K562 (cell line): Measurements from ENCODE around the gene URM1. TPM values are rescaled to one million over a fixed set of nuclear protein-coding genes. Genes with fewer than 3 reads are reported as not detected.

Source experiments
- CCAR2 ChIP-seq: fragments of 200-400 bp; formaldehyde crosslinking; IDR thresholded peaks from 2 replicates; pipeline ENCODE4 v1.6.1; 2017; ENCODE audit warnings: mild to moderate bottlenecking, low read depth, low read length
- ETS2 ChIP-seq: IDR thresholded peaks from 2 replicates; pipeline ENCODE4 v1.6.1; 2016; ENCODE audit warnings: borderline replicate concordance, missing genetic modification characterization, mild to moderate bottlenecking, moderate library complexity, missing compliant biosample characterization; ENCODE audit not compliant: poor library complexity, severe bottlenecking
- HMGN3 ChIP-seq: IDR thresholded peaks from 2 replicates; pipeline ENCODE4 v1.6.1; 2011; ENCODE audit warnings: borderline replicate concordance, low read depth, mild to moderate bottlenecking, mixed read lengths, low read length; ENCODE audit not compliant: insufficient read length; ENCODE audit errors: extremely low read depth
- IRF9 ChIP-seq: fragments of 450-650 bp; IDR thresholded peaks from 2 replicates; pipeline ENCODE4 v1.6.1; 2016; ENCODE audit warnings: missing biosample characterization, missing genetic modification characterization
- MEIS2 ChIP-seq: fragments of 450-650 bp; IDR thresholded peaks from 2 replicates; pipeline ENCODE4 v1.6.1; 2014; ENCODE audit warnings: mild to moderate bottlenecking; ENCODE audit not compliant: partially characterized antibody
- NEUROD1 ChIP-seq: fragments of 150-350 bp; IDR thresholded peaks from 2 replicates; pipeline ENCODE4 v1.6.1; 2014; ENCODE audit warnings: borderline replicate concordance, low read length, low read depth; ENCODE audit not compliant: partially characterized antibody
- NFXL1 ChIP-seq: fragments of 450-650 bp; formaldehyde crosslinking; IDR thresholded peaks from 2 replicates; pipeline ENCODE4 v1.4.0; 2021; ENCODE audit warnings: mild to moderate bottlenecking
- NR1H2 ChIP-seq: sonication (generic); formaldehyde crosslinking; IDR thresholded peaks from 2 replicates; pipeline ENCODE4 v1.4.0; 2020; ENCODE audit warnings: mild to moderate bottlenecking, missing genetic modification reagents
- SAP30 ChIP-seq: fragments of 200-600 bp; sonication (generic); IDR thresholded peaks from 2 replicates; pipeline ENCODE4 v1.6.1; 2012; ENCODE audit warnings: borderline replicate concordance, low read depth, mild to moderate bottlenecking, moderate library complexity, low read length, control low read depth, inconsistent platforms; ENCODE audit not compliant: insufficient read depth, poor library complexity, severe bottlenecking
- TEAD4 ChIP-seq, 2 experiments: sonication (generic) in 1 of 2; formaldehyde crosslinking in 1 of 2; IDR thresholded peaks; 2 replicates each; pipeline versions ENCODE4 v1.6.1 to v1.8.0; 2012 to 2022; ENCODE audit warnings: borderline replicate concordance in 1 of 2, inconsistent platforms in 1 of 2, low read length in 1 of 2, mild to moderate bottlenecking in 1 of 2, missing genetic modification reagents in 1 of 2
- ZBTB12 ChIP-seq: fragments of 250-450 bp; sonication (Bioruptor Pico); IDR thresholded peaks from 2 replicates; pipeline ENCODE4 v1.4.0; 2020
- ZNF197 ChIP-seq: fragments of 200-800 bp; sonication (Bioruptor generic); IDR thresholded peaks from 2 replicates; pipeline ENCODE4 v1.6.1; 2016; ENCODE audit warnings: low read depth, missing genetic modification characterization, missing compliant biosample characterization
- ZNF316 ChIP-seq: fragments of 450-650 bp; IDR thresholded peaks from 2 replicates; pipeline ENCODE4 v1.6.1; 2016
- ZNF740 ChIP-seq, 3 experiments: fragments of 200-800 bp in 1 of 3; sonication (Bioruptor generic) in 1 of 3; sonication (generic) in 1 of 3; formaldehyde crosslinking in 1 of 3; IDR thresholded peaks; 2 replicates each; pipeline versions ENCODE4 v1.6.1 to v1.8.0; 2016 to 2022; ENCODE audit warnings: mild to moderate bottlenecking in 2 of 3, missing compliant biosample characterization in 2 of 3, missing genetic modification characterization in 2 of 3, missing genetic modification reagents in 1 of 3
- polyA plus RNA-seq, 8 experiments: library from polyadenylated mRNA; depleted of rRNA in 4 of 8; stranded (reverse) in 5 of 8; unstranded in 3 of 8; fragments of >200 nt; fragmentation: Nextera tagmentation in 2 of 8; fragmentation: Illumina TruSeq in 1 of 8; extraction: Ambion mirVana in 2 of 8; extraction: Trizol in 1 of 8; gene quantifications; 2 replicates each; pipeline versions ENCODE4 v1.2.1 to v1.2.3, GENCODE V29; 2011 to 2014; ENCODE audit warnings: inconsistent platforms in 1 of 8, missing spikeins in 1 of 8
- total RNA-seq, 7 experiments: library from RNA; depleted of rRNA in 6 of 7; stranded (reverse); fragments of >200 nt in 6 of 7; fragmentation: Illumina TruSeq in 2 of 7; extraction: Trizol in 2 of 7; gene quantifications; 2 replicates each; pipeline versions ENCODE4 v1.2.1 to v1.2.3, GENCODE V29; 2011 to 2021; ENCODE audit warnings: low replicate concordance in 1 of 7
- TF ChIP-seq, protein P1 (sequence below): sonication (generic); formaldehyde crosslinking; IDR thresholded peaks from 2 replicates; pipeline ENCODE4 v1.8.0; 2022; ENCODE audit warnings: mild to moderate bottlenecking, missing genetic modification reagents
- TF ChIP-seq, protein P2 (sequence below): sonication (generic); formaldehyde crosslinking; IDR thresholded peaks from 2 replicates; pipeline ENCODE4 v1.8.1; 2023; ENCODE audit warnings: mild to moderate bottlenecking, missing genetic modification reagents

URM1 gene
- total and polyA plus RNA-seq, 9 of the 15 experiments (the other 6 are each of a cell fraction or from before 2014, with no cell fraction given), result 10.1 to 88.9 (median 53.3) TPM

DNA sequence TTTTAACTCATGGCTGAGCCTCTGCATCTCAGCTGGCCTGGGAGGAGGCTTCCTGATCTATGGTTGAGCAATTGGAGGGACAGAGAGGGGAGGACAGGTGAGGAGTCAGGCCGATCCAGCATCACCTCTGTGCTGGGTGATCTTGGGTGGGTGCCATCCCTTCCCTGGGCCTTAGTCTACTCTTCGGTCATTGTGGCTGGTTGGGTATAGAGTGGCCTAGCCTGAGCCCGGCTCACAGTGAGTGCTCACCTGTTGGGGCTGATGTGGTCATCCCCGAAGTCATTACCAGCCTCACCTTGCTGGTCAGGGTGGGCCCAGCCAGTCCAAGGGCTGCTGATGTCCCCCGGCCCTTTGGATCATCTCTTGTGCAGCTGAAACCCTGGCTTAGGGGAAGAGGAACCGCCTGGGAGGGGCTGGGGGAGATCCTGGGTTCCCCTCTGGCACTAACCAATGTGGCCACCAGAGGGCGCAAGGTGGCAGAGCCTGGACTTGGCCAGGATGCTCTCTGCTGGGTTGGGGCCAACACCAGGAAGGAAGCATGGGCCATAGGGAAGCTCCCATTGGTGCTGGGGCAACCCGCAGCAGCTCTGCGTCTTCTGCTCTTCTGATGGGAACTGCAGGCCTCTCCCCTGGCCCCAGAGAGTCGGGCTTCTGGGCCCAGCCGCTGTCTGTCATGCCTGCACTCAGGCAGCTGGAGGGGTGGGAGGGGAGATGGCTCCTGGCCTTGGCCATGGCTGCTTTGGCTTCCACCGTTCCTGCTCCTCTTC lies 67.4 kb downstream of the URM1 start (continued):
- TF ChIP-seq HMGN3 (no peak), NR1H2 (no peak), CCAR2 (no peak), MEIS2 (no peak), NEUROD1 (no peak), IRF9 (tag) (no peak), ZNF740 (CRISPR knock-in tag; IDR thresholded peaks at IDR 0.05) (peak; percentile 64; the same call in 1 of the 2 replicates), ZNF740 (tag; IDR thresholded peaks at IDR 0.05) (no peak), NFXL1 (CRISPR knock-in tag) (no peak), ZBTB12 (CRISPR knock-in tag) (no peak), SAP30 (no peak), TEAD4 (IDR thresholded peaks at IDR 0.05; ENCODE audit: low read length) (no peak), TEAD4 (CRISPR knock-in tag; IDR thresholded peaks at IDR 0.05; ENCODE audit: borderline replicate concordance) (no peak), ZNF316 (no peak), ETS2 (tag) (no peak), ZNF197 (CRISPR knock-in tag) (no peak)
- TF ChIP-seq, protein P1, sequence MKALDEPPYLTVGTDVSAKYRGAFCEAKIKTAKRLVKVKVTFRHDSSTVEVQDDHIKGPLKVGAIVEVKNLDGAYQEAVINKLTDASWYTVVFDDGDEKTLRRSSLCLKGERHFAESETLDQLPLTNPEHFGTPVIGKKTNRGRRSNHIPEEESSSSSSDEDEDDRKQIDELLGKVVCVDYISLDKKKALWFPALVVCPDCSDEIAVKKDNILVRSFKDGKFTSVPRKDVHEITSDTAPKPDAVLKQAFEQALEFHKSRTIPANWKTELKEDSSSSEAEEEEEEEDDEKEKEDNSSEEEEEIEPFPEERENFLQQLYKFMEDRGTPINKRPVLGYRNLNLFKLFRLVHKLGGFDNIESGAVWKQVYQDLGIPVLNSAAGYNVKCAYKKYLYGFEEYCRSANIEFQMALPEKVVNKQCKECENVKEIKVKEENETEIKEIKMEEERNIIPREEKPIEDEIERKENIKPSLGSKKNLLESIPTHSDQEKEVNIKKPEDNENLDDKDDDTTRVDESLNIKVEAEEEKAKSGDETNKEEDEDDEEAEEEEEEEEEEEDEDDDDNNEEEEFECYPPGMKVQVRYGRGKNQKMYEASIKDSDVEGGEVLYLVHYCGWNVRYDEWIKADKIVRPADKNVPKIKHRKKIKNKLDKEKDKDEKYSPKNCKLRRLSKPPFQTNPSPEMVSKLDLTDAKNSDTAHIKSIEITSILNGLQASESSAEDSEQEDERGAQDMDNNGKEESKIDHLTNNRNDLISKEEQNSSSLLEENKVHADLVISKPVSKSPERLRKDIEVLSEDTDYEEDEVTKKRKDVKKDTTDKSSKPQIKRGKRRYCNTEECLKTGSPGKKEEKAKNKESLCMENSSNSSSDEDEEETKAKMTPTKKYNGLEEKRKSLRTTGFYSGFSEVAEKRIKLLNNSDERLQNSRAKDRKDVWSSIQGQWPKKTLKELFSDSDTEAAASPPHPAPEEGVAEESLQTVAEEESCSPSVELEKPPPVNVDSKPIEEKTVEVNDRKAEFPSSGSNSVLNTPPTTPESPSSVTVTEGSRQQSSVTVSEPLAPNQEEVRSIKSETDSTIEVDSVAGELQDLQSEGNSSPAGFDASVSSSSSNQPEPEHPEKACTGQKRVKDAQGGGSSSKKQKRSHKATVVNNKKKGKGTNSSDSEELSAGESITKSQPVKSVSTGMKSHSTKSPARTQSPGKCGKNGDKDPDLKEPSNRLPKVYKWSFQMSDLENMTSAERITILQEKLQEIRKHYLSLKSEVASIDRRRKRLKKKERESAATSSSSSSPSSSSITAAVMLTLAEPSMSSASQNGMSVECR (CRISPR knock-in tag), result peak; percentile 43; the same call in 1 of the 2 replicates
- TF ChIP-seq, protein P2, sequence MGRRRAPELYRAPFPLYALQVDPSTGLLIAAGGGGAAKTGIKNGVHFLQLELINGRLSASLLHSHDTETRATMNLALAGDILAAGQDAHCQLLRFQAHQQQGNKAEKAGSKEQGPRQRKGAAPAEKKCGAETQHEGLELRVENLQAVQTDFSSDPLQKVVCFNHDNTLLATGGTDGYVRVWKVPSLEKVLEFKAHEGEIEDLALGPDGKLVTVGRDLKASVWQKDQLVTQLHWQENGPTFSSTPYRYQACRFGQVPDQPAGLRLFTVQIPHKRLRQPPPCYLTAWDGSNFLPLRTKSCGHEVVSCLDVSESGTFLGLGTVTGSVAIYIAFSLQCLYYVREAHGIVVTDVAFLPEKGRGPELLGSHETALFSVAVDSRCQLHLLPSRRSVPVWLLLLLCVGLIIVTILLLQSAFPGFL (CRISPR knock-in tag), result no peak
